GM19468 (cell line): ENCODE data around the gene PLXNA4.

Experiments used
- ATAC-seq: cut with Tn5 transposase; IDR thresholded peaks from one replicate; pipeline ENCODE4 v1.9.1; 2021; ENCODE audit warnings: mild to moderate bottlenecking, moderate library complexity, moderate number of reproducible peaks; ENCODE audit not compliant: unreplicated experiment; ENCODE audit errors: extremely low read depth

The PLXNA4 gene

GRCh38 chr7:132486274-132486610 is 90.0 kb downstream of the PLXNA4 start:
- ATAC-seq: no peak

DNA sequence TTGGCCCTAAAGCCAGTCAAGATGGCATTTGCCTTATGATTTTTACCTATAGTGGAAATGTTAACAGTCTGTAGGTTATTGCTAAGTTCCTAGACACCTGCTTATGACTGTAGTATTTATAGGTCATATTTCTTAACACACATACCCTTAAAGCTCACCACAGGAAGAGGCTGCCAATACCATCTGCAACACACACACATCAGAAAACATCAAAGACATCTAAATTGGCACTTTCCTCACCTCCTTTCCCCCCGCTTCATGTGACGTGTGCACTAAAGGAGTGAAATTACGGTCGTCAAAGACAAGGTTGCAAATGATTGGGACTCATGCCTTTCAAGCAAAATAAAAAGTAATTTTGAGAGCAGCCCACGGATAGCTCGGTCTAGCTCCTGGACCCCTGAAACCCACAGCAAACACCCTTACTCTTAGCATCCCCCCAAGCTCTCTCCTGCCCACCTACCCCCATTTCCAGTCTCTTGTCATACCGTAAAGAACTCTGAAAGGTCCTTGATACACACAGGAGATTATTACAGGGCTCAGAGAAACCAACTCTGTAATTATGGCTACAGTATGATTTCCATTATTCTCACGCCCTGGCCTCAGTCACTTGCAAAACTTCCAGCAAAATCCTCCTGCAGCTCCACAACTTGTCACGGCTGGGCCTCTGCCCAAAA is 90.5 kb downstream of the PLXNA4 start:
- no peak for ATAC-seq

DNA sequence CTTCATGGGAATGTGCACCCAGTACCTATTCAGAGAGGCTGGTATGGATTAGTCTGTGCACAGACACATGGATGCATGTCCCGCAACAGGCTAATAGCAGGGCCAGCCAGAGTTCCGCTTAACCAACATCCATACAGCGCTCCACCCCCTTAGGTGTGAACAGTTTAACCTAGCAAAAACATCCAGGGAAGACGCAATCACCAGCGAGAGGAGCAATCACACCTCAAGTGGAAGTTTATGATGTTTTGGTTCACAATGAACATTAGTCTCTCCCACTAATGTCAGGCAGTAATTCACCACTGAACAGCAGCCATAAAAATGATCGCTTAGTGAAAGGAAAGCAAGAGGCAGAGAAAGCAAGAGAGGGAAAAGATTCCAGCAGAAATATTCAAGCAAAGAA is 91.1 kb downstream of the PLXNA4 start:
- ATAC-seq: no peak

DNA sequence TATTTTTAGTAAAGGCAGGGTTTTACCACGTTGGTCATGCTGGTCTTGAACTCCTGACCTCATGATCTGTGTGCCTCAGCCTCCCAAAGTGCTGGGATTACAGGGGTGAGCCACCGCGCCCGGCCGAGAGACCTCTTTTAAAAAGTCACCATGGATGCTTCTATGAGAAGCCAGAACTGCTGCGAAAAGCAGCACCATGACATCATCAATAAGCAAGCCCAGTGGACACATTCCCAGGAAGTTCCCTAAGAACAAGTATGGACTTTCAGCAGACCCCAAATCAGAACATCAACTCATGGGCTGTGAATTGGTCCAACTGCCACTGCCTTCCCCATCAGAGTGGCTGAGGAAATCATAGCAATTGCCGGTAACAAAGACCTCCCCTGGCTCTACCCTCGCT is 93.4 kb downstream of the PLXNA4 start:
- ATAC-seq: no peak

GRCh38 chr7:132480534-132480933 is 95.7 kb downstream of the PLXNA4 start:
- no peak for ATAC-seq

DNA sequence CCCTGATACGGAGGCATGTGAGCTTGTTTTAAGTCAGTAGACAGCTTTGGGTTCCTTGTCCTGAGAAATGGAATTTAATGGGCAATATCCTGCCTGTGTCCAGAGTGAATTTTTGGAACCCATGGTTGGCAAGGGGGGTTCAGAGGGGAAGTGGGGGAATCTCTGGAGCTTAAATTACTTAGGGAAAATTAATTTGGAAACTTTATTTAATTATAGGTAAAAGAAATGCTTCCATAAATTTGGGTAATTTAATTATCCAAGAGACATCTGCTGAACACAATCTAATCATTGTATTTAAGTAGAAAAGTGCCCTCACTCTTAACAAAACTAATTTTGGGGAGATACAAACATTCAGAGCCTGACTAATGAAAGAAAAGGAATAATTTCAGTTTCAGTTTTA is 99.7 kb downstream of the PLXNA4 start:
- ATAC-seq: no peak

- ATAC-seq: no peak
Measured at GRCh38 chr7:132475669-132476116, 100.6 kb downstream of the PLXNA4 start.

DNA sequence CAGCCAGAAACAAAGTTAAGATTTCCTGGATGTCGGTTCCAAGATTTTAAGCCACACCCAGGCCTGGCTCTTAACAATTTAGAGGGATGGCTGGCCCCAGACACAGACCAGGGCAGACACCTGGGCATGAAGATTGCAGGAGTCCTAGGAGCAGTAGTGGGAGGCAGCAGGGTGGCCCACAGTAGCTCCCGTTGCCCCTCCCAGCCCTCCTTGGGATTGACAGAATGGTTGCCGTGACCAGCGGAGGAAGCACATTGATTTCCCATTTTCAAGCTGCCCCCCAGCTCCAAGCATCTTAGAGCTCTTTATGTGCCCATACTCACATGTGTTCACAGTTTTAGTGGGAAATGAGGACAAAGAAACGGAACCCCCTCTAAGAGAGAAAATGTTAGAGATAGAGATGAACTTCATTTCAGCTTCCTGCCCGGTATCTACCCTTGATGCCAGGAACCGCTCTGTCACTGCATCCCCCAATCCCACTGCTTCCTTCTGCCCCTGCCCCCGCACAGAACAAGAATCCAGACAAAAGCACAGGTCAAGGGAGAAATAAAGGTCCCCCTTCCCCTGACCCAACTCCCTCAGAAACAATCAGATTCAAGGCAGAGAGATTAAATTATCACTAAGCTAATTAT is 101.1 kb downstream of the PLXNA4 start:
- ATAC-seq: no peak

DNA sequence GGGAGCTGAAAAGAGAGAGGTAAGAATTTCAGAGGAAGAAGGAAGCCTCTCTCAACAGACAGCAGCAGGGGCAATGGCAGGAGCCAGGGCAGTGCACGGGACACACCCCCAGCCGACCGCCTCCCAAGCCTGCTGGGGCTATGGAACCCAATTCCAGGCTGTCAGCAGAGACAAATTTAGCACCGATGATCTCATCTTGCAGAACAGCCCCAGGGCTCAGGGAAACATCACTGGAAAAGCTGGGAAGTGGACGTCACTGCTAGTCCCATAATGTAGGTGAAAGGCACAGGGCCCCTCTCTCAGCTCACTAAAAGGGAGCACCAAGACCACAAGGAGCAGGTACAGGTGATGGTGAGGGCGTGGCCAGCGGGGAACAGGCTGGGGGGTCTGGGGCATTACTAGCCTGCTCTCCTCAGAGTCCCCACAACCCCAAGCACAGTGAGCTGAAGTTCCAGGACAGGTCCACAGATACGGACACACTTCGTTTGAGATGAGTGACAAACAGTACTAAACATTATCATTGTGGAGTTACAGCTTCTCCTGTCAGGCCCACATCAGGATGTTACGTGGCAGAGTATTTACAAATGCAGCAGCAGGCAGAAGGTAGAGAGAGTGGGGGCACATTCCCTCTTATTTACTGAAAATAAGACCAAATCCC is 103.7 kb downstream of the PLXNA4 start:
- no peak for ATAC-seq

- ATAC-seq: no peak
Measured at GRCh38 chr7:132471515-132471914, 104.8 kb downstream of the PLXNA4 start.

DNA sequence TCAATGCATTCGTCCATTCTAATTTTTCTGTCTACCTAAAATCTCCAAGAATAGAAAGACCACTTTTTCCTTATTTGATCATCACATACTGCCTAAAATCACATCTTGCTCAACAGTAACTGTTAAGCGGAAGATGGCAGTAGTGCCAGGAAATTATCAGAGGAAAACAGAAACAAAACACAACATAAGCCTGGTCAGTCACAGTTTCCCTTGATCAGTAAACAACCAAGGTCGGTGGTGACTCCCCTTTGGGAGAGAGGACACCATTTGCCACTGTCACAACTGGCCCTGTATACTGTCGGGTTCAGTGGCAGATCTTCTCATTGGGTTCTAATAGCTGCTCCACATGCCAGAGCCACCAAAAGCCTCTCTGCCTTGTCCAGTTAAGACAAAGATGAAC is 106.6 kb downstream of the PLXNA4 start:
- no peak for ATAC-seq

- ATAC-seq: no peak
Measured at GRCh38 chr7:132469264-132469663, 107.0 kb downstream of the PLXNA4 start.

GRCh38 chr7:132466367-132466766 is 109.9 kb downstream of the PLXNA4 start:
- ATAC-seq: no peak

GRCh38 chr7:132465516-132465915 is 110.8 kb downstream of the PLXNA4 start:
- no peak for ATAC-seq

DNA sequence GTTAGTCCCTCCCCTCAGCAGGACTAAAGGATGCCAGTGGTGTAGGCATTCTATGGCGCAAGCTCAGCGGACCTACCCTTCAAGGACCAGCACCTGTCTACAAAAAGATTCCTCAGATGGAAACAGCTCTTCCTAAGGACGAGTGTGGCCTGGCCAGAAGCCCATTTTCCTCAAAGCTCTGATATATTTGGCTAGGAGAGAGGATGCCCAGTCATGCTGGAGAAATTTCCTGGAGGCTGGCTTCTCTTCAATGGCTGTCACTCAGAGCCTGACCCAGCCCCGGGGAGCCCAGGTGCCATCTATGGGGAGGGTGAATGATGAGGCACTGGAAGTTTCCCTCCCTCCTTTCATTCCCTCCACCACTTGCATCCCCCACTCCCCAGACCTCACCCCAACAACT is 111.5 kb downstream of the PLXNA4 start:
- ATAC-seq: no peak

DNA sequence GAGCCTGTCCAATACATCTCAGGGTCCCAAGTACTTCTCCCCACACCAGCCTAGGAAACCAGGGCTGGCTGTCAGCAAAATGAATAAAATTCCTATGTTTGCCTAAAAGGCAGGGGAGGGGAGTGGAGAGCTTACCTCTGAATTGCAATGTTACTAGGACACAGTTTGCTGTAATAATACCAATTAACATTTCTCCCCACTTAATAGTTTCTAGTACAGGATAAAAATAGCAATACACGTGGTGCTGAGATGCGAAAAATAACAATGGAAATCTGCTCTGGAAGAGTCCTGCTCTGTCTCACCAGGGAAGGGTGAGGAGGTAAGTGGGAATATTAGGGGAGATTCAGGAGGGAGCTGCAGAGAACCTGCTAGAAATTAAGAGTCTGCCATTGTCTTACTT is 112.3 kb downstream of the PLXNA4 start:
- ATAC-seq: no peak

DNA sequence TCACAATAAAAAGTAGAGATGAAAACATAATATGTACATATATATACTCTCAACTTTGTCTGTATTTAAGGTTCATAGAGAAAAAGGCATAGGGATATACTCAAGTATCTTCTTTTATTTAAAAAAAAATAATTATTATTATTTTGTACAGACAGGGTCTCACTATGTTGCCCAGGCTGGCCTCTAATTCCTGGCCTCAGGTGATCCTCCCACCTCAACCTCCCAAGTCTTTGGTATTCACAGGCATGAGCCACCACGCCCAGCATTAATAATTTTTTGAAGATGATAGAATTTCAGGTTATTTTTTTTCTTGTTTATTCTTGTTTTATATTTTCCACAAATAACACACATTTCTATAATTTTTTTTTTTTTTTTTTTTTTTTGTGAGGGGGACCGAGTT is 113.8 kb downstream of the PLXNA4 start:
- no peak for ATAC-seq

- no peak for ATAC-seq
Measured at GRCh38 chr7:132461032-132461592, 115.2 kb downstream of the PLXNA4 start.

- ATAC-seq: no peak
Measured at GRCh38 chr7:132458729-132459128, 117.5 kb downstream of the PLXNA4 start.

GRCh38 chr7:132457658-132458057 is 118.6 kb downstream of the PLXNA4 start:
- ATAC-seq: no peak

DNA sequence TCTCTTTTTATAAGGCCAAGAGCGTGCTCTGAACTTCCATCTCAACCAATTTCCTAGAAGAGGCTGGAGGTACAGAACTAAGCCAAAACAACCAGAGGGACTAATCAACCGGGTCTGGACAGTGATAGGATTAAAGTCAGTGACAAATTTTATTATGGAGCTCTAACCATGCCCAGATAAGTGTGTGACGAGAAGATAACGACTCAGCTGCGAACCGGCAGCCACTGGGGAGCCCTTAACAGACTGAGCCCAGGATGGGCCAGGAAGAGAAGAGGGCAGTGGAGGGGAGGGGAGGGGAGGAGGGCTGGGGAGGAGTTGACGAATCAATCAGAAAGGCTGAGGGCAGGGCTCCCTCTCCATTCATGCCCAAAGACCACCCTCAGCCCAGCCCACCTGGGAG is 119.9 kb downstream of the PLXNA4 start:
- ATAC-seq: no peak
